ENCODE results near the gene LRRC56. TPM values are rescaled to one million over a fixed set of nuclear protein-coding genes. Genes with fewer than 3 reads are reported as not detected.

The LRRC56 gene
- total RNA-seq, 1 experiment from 2014 or later = 3.4 TPM

DNA sequence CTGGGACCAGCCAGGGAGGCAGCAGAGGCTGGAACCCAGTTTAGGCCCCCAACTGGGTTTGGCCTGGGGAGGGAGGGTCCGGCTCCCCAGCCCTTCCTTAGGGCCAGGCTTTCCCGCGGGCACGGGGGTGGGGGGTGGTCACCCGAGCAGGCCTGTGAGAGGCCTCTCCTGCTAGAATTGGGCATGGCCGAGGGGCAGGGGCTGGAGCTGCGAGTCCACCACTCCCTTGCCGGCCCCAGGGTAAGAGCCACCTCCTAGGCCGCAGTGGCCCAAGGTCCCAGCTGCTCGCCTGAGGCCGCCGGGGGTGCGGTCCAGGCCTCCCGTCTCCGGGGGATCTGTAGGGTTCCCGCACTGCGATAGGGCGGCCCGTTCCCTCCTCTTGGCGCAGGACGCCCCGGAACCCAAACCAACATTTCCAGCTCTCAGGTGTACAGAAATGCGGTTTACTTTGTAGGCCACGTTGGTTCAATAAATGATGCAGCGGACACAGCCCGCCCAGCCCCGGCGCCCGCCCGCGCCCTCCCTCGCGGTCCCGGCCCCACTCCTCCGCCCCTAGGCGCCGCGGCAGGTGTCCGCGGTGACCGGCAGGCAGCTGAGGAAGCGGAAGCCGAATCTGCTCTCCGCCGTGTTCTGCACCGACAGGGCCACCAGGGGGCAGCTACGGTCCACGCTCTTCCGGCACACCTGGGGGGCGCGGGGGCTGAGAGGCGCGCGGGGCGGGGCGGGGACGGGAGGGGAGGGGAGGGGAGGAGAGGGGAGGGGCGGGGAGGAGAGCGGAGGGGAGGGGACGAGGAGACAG lies 17.3 kb downstream of the LRRC56 start:
- Histone ChIP-seq H4K20me1 (ENCODE audit: control insufficient read depth, insufficient read depth, insufficient read length) (no peaks in the 10 kb centered on the region), H3K4me1 (ENCODE audit: insufficient read depth, low read length) (no peaks in the 10 kb centered on the region), H3K4ac (ENCODE audit: low read depth, low read length) (no peak overlapping the region), H3K79me1 (ENCODE audit: insufficient read depth, low read depth, low read length, poor library complexity, severe bottlenecking) (no peaks in the 10 kb centered on the region), H3K27ac (ENCODE audit: insufficient read length, low read depth, low read length) (no peak overlapping the region), H3K14ac (ENCODE audit: insufficient read depth, low read length) (no peak overlapping the region; the same call in 1 of the 2 replicates), H2BK120ac (ENCODE audit: low read depth, low read length, poor library complexity, severe bottlenecking) (no peak overlapping the region), H3K56ac (ENCODE audit: insufficient read length, low read depth, low read length) (no peak overlapping the region), H3K79me2 (ENCODE audit: insufficient read depth, low read length) (no peaks in the 10 kb centered on the region), H3K9me3 (ENCODE audit: control insufficient read depth, low read depth, low read length) (no peaks in the 10 kb centered on the region), H3T11ph (ENCODE audit: low read length) (no peak overlapping the region), H4K91ac (ENCODE audit: insufficient read length, low read depth, low read length) (no peak overlapping the region), H2BK12ac (ENCODE audit: insufficient read length, low read depth, low read length) (no peak overlapping the region), H2AK5ac (ENCODE audit: insufficient read length, low read length) (no peak overlapping the region), H3K9ac (ENCODE audit: extremely low read depth, insufficient read length, low read length) (no peak overlapping the region), H2BK15ac (ENCODE audit: low read depth, low read length) (no peak overlapping the region), H2AFZ (ENCODE audit: low read length) (no peak overlapping the region), H3K23ac (ENCODE audit: insufficient read length, low read depth, low read length) (no peak overlapping the region), H4K8ac (replicated peaks; ENCODE audit: insufficient read length, low read depth, low read length) (no peak overlapping the region), H4K5ac (ENCODE audit: insufficient read length, low read depth, low read length) (no peak overlapping the region), H2BK20ac (ENCODE audit: low read depth, low read length, poor library complexity, severe bottlenecking) (no peak overlapping the region), H2BK5ac (ENCODE audit: insufficient read length, low read length) (no peak overlapping the region), H3K4me2 (ENCODE audit: insufficient read depth, insufficient read length, low read length) (peak overlapping the region; percentile 37), H3K18ac (ENCODE audit: insufficient read length, low read depth, low read length) (no peak overlapping the region), H3K27me3 (ENCODE audit: insufficient read depth, low read length) (peaks cover 5% of the 10 kb centered on the region; the same call in 1 of the 2 replicates), H3K23me2 (ENCODE audit: insufficient read length, low read depth, low read length, poor library complexity, severe bottlenecking) (peaks cover 7% of the 10 kb centered on the region)
- H3K27ac Mint-ChIP-seq = no peak overlapping the region
- H3K4me1 Mint-ChIP-seq = peaks cover 3 to 12% of the 10 kb centered on the region in 2 experiments
- DNase-seq = peak; percentile 86
- H3K9me3 Mint-ChIP-seq = no peaks in the 10 kb centered on the region; a peak in 2 of 5 replicates
- peak overlapping the region; percentile 31 to 73; a peak in 4 of 5 replicates for H3K4me3 Mint-ChIP-seq
- WGBS (ENCODE audit: extremely low coverage, insufficient read length, low lambda C conversion rate) = no CpG with 5 or more reads among the region's 60 CpGs
- TF ChIP-seq, protein P1, sequence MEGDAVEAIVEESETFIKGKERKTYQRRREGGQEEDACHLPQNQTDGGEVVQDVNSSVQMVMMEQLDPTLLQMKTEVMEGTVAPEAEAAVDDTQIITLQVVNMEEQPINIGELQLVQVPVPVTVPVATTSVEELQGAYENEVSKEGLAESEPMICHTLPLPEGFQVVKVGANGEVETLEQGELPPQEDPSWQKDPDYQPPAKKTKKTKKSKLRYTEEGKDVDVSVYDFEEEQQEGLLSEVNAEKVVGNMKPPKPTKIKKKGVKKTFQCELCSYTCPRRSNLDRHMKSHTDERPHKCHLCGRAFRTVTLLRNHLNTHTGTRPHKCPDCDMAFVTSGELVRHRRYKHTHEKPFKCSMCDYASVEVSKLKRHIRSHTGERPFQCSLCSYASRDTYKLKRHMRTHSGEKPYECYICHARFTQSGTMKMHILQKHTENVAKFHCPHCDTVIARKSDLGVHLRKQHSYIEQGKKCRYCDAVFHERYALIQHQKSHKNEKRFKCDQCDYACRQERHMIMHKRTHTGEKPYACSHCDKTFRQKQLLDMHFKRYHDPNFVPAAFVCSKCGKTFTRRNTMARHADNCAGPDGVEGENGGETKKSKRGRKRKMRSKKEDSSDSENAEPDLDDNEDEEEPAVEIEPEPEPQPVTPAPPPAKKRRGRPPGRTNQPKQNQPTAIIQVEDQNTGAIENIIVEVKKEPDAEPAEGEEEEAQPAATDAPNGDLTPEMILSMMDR (conservative IDR thresholded peaks at IDR 0.05) = peak; percentile 69
- peaks cover 0 to 2% (median 0%) of the 10 kb centered on the region in 3 experiments; a peak in 4 of 7 replicates for H3K36me3 Mint-ChIP-seq (ENCODE audit: insufficient read depth in 1 of 3, low read depth in 3 of 3)
- H3K27me3 Mint-ChIP-seq (ENCODE audit: low read depth) = peaks cover 32% of the 10 kb centered on the region
